Thymus (tissue), 11 donors: ENCODE results near the gene DNMT3A. TPM values are rescaled to one million over a fixed set of nuclear protein-coding genes. Genes with fewer than 3 reads are reported as not detected.

ENCODE experiments used
- DNase-seq, 9 donors: peaks; one replicate each; pipeline ENCODE4 v3.0.0-alpha.2; 2013; ENCODE audit warnings: low spot score in 9 of 9, low read depth in 6 of 9, missing footprints in 1 of 9
- H3K27ac ChIP-seq, 2 donors: one replicate each; pipeline ENCODE4 v1.5.1; 2013; ENCODE audit warnings: control low read depth in 1 of 2, low read depth in 1 of 2, low read length in 1 of 2, mild to moderate bottlenecking in 1 of 2, moderate library complexity in 1 of 2
- H3K27me3 ChIP-seq, 2 donors: one replicate each; pipeline ENCODE4 v1.5.1; 2013; ENCODE audit warnings: low read length in 1 of 2; ENCODE audit not compliant: control insufficient read depth in 2 of 2, insufficient read depth in 1 of 2
- H3K36me3 ChIP-seq, 2 donors: one replicate each; pipeline ENCODE4 v1.5.1; 2013; ENCODE audit warnings: low read length in 1 of 2, mild to moderate bottlenecking in 1 of 2, moderate library complexity in 1 of 2; ENCODE audit not compliant: control insufficient read depth in 2 of 2, insufficient read depth in 2 of 2
- H3K4me1 ChIP-seq, 2 donors: one replicate each; pipeline ENCODE4 v1.5.1; 2013; ENCODE audit warnings: low read length in 2 of 2; ENCODE audit not compliant: control insufficient read depth in 2 of 2, insufficient read depth in 2 of 2
- H3K4me3 ChIP-seq, 2 donors: one replicate each; pipeline ENCODE4 v1.5.1; 2013; ENCODE audit warnings: low read length in 2 of 2, control low read depth in 1 of 2, mild to moderate bottlenecking in 1 of 2
- H3K9me3 ChIP-seq, 2 donors: one replicate each; pipeline ENCODE4 v1.5.1; 2013; ENCODE audit warnings: low read length in 1 of 2, mild to moderate bottlenecking in 1 of 2; ENCODE audit not compliant: control insufficient read depth in 2 of 2, insufficient read depth in 1 of 2
- WGBS: extraction: QIAGEN DNeasy Blood & Tissue Kit; methylation state at CpG from one replicate; pipeline ENCODE4 v1.1.7; 2013; 5-methylcytosine and 5-hydroxymethylcytosine counted together
- polyA plus RNA-seq: library from polyadenylated mRNA; stranded (reverse); fragments of 200-250 nt; gene quantifications from one replicate; pipeline ENCODE4 v1.2.3, GENCODE V29; 2013
- total RNA-seq: library from RNA; stranded (reverse); fragments of 120-200 nt; gene quantifications from one replicate; pipeline ENCODE4 v1.2.4, GENCODE V29; 2013
- donor health status: healthy.

The DNMT3A gene
- total and polyA plus RNA-seq, 2 donors = 22.7 to 27.5 TPM

GRCh38 chr2:25341011-25341727, 556 bp downstream of the DNMT3A start:
- H3K4me1 ChIP-seq = peaks cover 8 to 35% of the 10 kb centered on the region in 2 donors
- peaks cover 0 to 16% of the 10 kb centered on the region in 2 donors for H3K27me3 ChIP-seq
- H3K9me3 ChIP-seq = no peaks in the 10 kb centered on the region
- peak in 2 of 9 donors; percentile 39 to 49 for DNase-seq
- H3K36me3 ChIP-seq = no peaks in the 10 kb centered on the region
- H3K4me3 ChIP-seq = peak overlapping the region in 1 of 2 donors; percentile 88
- under 1% methylated on average over 99 of the region's 104 CpGs for WGBS
- H3K27ac ChIP-seq = peak overlapping the region in 1 of 2 donors; percentile 77

DNA sequence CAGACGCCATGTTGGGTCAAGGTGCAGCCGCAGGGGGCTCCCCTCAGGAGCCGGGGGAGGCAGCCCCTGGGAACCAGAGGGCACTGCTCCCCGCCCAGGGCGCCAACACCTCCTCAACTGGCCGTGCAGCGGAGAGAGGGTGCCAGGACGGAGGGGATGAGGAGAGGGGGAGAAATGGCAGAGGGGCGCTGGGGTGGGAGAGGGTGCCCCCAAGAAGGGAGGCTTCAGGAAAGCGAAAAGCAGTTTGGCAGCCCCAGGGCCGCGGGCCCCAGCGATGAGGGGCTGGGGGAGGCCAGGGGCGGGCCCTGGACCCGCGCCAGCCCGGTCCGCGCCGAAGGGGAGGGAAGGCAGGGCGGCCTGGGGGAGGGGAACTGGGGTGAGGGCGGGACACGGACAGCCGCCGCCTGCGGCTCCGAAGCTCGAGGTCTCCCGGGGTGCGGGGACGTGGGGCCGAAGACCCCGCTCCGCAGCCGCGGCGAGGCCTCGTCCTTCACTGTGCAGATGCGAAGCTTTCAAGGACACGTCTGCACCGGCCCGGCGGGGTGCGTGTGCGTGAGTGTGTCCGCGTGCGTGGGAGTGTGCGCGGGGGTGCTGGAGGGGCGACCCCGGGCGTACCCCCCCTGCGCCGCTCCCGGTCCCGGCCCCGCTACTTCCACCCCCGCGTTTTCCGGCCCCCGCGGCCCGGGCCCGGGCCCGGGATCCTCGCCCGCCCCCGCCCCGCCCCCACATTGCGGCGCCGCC, 1.4 kb downstream of the DNMT3A start:
- WGBS = 12% methylated on average over 73 of the region's 73 CpGs
- Histone ChIP-seq H3K9me3 (no peaks in the 10 kb centered on the region), H3K27me3 (peaks cover 0 to 16% of the 10 kb centered on the region in 2 donors), H3K4me1 (peaks cover 11 to 44% of the 10 kb centered on the region in 2 donors), H3K27ac (peak overlapping the region in 1 of 2 donors; percentile 72), H3K36me3 (no peaks in the 10 kb centered on the region), H3K4me3 (peak overlapping the region; percentile 40 to 88)
- no peak for DNase-seq

DNA sequence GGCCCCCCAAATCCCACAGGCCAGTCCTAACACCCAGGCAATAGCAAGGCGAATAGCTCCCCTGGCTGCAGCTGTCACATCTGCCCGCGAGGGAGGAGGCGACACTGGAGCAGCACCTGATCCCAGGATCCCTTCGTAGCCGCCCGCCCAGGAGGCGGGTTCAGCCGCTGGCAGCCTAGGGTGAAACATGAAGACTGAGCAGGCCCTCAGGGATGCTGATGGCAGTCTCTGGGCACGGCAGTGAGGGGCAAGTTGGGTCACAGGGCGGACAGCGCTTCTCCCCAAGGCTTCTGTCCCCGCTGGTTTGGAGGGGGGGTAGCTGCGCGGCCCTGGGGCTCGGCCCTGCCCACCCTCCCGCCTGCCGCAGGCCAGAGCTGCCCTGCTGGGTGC, 1.9 kb downstream of the DNMT3A start:
- DNase-seq = no peak
- WGBS = 94% methylated on average over 18 of the region's 18 CpGs
- Histone ChIP-seq H3K27ac (peak overlapping the region in 1 of 2 donors; percentile 61), H3K4me3 (peak overlapping the region in 1 of 2 donors; percentile 88), H3K27me3 (peaks cover 0 to 16% of the 10 kb centered on the region in 2 donors), H3K36me3 (no peaks in the 10 kb centered on the region), H3K4me1 (peaks cover 11 to 48% of the 10 kb centered on the region in 2 donors), H3K9me3 (no peaks in the 10 kb centered on the region)

DNA sequence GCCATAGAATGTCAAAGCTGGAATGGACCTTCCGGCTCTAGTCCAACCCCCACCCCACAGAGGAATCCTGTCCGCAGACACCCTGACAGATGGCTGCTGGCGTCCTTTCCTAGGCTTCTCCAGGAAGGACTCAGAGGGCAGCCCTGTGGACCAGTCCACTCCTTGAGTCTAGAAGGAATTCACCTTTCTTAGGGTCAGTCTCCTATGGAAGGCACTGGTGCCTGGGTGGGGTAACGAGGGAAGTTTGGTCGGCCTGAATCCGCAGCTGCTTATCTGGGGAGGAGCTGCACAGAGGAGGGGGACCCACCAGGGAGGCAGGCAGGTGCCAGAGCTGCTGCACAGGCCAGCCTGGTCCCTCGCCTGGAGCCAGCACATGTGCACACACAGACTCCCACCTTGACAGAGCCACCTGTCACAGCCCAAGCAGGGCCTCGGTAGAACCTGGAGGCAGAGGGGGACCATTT, 2.5 kb downstream of the DNMT3A start:
- Histone ChIP-seq H3K9me3 (no peaks in the 10 kb centered on the region), H3K4me1 (peaks cover 15 to 52% of the 10 kb centered on the region in 2 donors), H3K27me3 (peaks cover 0 to 16% of the 10 kb centered on the region in 2 donors), H3K4me3 (no peak overlapping the region), H3K27ac (no peak overlapping the region), H3K36me3 (no peaks in the 10 kb centered on the region)
- 89% methylated on average over 8 of the region's 8 CpGs for WGBS
- no peak for DNase-seq

- DNase-seq = no peak
- no peaks in the 10 kb centered on the region for H3K9me3 ChIP-seq
- H3K36me3 ChIP-seq = no peaks in the 10 kb centered on the region
- no peak overlapping the region for H3K27ac ChIP-seq
- peaks cover 0 to 14% of the 10 kb centered on the region in 2 donors for H3K27me3 ChIP-seq
- 96% methylated on average over 13 of the region's 13 CpGs for WGBS
- H3K4me3 ChIP-seq = no peak overlapping the region
- H3K4me1 ChIP-seq = peaks cover 21 to 60% of the 10 kb centered on the region in 2 donors
These were observed 3.3 kb downstream of the DNMT3A start for GRCh38 chr2:25338401-25338800.

GRCh38 chr2:25337891-25338290, 3.8 kb downstream of the DNMT3A start:
- H3K36me3 ChIP-seq = no peaks in the 10 kb centered on the region
- H3K27me3 ChIP-seq = peaks cover 0 to 9% of the 10 kb centered on the region in 2 donors
- no peak overlapping the region for H3K4me3 ChIP-seq
- H3K27ac ChIP-seq = no peak overlapping the region
- DNase-seq = no peak
- H3K4me1 ChIP-seq = peaks cover 21 to 61% of the 10 kb centered on the region in 2 donors
- 98% methylated on average over 7 of the region's 7 CpGs for WGBS
- no peaks in the 10 kb centered on the region for H3K9me3 ChIP-seq

DNA sequence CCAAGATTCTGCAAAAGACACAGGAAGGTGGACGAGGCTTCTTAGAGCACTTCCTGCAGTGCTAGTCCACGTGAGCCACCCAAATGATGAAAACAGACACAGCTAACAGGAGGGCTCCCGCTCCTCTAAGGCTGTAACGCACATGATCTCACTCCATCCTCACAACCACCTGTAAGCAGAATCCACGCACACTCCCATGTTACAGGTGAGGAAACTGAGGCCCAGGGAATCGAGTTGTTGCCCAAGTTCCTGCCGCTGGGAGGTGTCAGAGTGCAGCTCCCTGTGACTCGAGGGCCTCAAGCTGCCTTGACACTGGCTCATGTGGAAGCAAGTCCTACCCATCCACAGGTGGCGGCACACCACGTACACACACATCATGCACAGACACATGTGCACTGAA, 4.4 kb downstream of the DNMT3A start:
- peaks cover 0 to 4% of the 10 kb centered on the region in 2 donors for H3K27me3 ChIP-seq
- peaks cover 21 to 57% of the 10 kb centered on the region in 2 donors for H3K4me1 ChIP-seq
- 91% methylated on average over 10 of the region's 10 CpGs for WGBS
- H3K27ac ChIP-seq = peak overlapping the region in 1 of 2 donors; percentile 43
- no peaks in the 10 kb centered on the region for H3K9me3 ChIP-seq
- H3K36me3 ChIP-seq = no peaks in the 10 kb centered on the region
- no peak overlapping the region for H3K4me3 ChIP-seq
- no peak for DNase-seq

- Histone ChIP-seq H3K4me3 (no peak overlapping the region), H3K36me3 (no peaks in the 10 kb centered on the region), H3K9me3 (no peaks in the 10 kb centered on the region), H3K4me1 (peaks cover 21 to 61% of the 10 kb centered on the region in 2 donors), H3K27ac (peak overlapping the region in 1 of 2 donors; percentile 25), H3K27me3 (peaks cover 0 to 4% of the 10 kb centered on the region in 2 donors)
- DNase-seq = no peak
- WGBS = 96% methylated on average over 10 of the region's 10 CpGs
These were observed 5.3 kb downstream of the DNMT3A start for GRCh38 chr2:25336383-25336841.

GRCh38 chr2:25335971-25336370, 5.8 kb downstream of the DNMT3A start:
- Histone ChIP-seq H3K27me3 (peaks cover 0 to 4% of the 10 kb centered on the region in 2 donors), H3K9me3 (no peaks in the 10 kb centered on the region), H3K4me1 (peaks cover 21 to 61% of the 10 kb centered on the region in 2 donors), H3K27ac (peak overlapping the region in 1 of 2 donors; percentile 9), H3K36me3 (peaks cover 0 to 4% of the 10 kb centered on the region in 2 donors), H3K4me3 (no peak overlapping the region)
- WGBS = 84% methylated on average over 6 of the region's 6 CpGs
- DNase-seq = no peak
